ENCODE results near the gene CTNNA1. TPM values are rescaled to one million over a fixed set of nuclear protein-coding genes. Genes with fewer than 3 reads are reported as not detected.

Gene CTNNA1
- total and polyA plus RNA-seq, 2 donors (not counting 3 experiments of a cell fraction or from before 2014, with no cell fraction given): 156 to 394 TPM

DNA sequence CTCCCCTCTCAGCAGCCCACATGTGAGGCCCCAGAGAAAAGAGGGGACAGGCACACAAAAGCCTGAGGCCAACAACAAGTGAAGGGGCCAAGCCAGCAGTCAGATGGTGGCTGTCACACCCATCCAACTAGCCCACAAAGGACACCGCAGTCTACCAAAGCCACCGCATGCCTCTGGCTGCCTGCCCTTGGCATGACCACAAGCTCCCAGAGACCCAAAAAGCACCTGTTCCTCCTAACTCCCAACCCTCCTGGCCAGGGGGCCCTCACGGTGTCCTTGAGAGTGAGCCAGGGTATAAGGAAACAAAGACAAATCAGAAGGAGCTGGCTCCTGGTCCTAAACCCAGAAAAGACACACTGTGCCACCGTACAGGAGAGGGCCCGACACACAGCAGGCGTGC lies 199.7 kb downstream of the CTNNA1 start:
- ChIA-PET CTCF (interaction anchor here (0.8 to 1.9 kb wide), 14 partner anchors 10 to 310 kb away, joined by 3 to 9 read pairs (median 4); no protein-coding TSS in a partner anchor), POLR2A (no interaction called here)
- dilution Hi-C loops (cut with MboI; ENCODE audit: extremely low pct_ligation_motif_present, low sequenced_read_pairs): no loop called here
- Histone ChIP-seq H3K4me3 (replicated peaks in 1 of 3; ENCODE audit: insufficient read depth in 1 of 3, low read depth in 1 of 3, low read length in 3 of 3) (no peak overlapping the region), H3K9me3 (replicated peaks; ENCODE audit: control insufficient read depth, insufficient read depth, low read length) (no peaks in the 10 kb centered on the region), H4K20me1 (replicated peaks; ENCODE audit: control insufficient read depth, extremely low read depth, insufficient read depth, low read length) (no peaks in the 10 kb centered on the region), H3K27ac (ENCODE audit: insufficient read depth, low read depth, low read length) (no peak overlapping the region), H3K4me2 (ENCODE audit: insufficient read depth, low read length) (no peak overlapping the region), H3K4me1 (ENCODE audit: control insufficient read depth, extremely low read depth, insufficient read depth, low read length) (peaks cover 6% of the 10 kb centered on the region), H3K9ac (replicated peaks; ENCODE audit: extremely low read depth, insufficient read depth, low read length) (no peak overlapping the region), H2AFZ (ENCODE audit: low read depth, low read length) (no peak overlapping the region), H3K9me1 (replicated peaks; ENCODE audit: control insufficient read depth, extremely low read depth, insufficient read depth, low read length) (no peaks in the 10 kb centered on the region), H3K79me2 (ENCODE audit: control insufficient read depth, insufficient read depth, low read length) (no peaks in the 10 kb centered on the region), H3K27me3 (ENCODE audit: control insufficient read depth in 2 of 2, insufficient read depth in 2 of 2, low read length in 2 of 2) (no peaks in the 10 kb centered on the region), H3K36me3 (ENCODE audit: control insufficient read depth in 2 of 2, extremely low read depth in 1 of 2, insufficient read depth in 2 of 2, low read length in 2 of 2) (no peaks in the 10 kb centered on the region)
- FAIRE-seq: no peak
- intact Hi-C loops (cut with micrococcal nuclease): no loop called here
- BruUV-seq (replicated peaks): no TSS peak
- no peak for DNase-seq (ENCODE audit: low read depth, low spot score)
- no peak for TF ChIP-seq JUN (IDR thresholded peaks at IDR 0.05; ENCODE audit: borderline replicate concordance, insufficient read depth, insufficient read length, low read depth)
- TF ChIP-seq EZH2 (IDR thresholded peaks at IDR 0.05; ENCODE audit: borderline replicate concordance, low read depth, low read length, severe bottlenecking): no peak
- TF ChIP-seq MYC (IDR thresholded peaks at IDR 0.05; ENCODE audit: low read depth, low read length): no peak
- TF ChIP-seq FOS (IDR thresholded peaks at IDR 0.05; ENCODE audit: borderline replicate concordance, insufficient read depth, low read length): no peak
- TF ChIP-seq POLR2A (IDR thresholded peaks at IDR 0.05; ENCODE audit: low read depth, low read length): no peak
- TF ChIP-seq, protein P1, sequence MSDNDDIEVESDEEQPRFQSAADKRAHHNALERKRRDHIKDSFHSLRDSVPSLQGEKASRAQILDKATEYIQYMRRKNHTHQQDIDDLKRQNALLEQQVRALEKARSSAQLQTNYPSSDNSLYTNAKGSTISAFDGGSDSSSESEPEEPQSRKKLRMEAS (IDR thresholded peaks at IDR 0.05; ENCODE audit: insufficient read depth, insufficient read length): no peak
- no peak for TF ChIP-seq GATA2 (IDR thresholded peaks at IDR 0.05; ENCODE audit: insufficient read depth, insufficient read length, low read depth, low read length)
- TF ChIP-seq, protein P2, sequence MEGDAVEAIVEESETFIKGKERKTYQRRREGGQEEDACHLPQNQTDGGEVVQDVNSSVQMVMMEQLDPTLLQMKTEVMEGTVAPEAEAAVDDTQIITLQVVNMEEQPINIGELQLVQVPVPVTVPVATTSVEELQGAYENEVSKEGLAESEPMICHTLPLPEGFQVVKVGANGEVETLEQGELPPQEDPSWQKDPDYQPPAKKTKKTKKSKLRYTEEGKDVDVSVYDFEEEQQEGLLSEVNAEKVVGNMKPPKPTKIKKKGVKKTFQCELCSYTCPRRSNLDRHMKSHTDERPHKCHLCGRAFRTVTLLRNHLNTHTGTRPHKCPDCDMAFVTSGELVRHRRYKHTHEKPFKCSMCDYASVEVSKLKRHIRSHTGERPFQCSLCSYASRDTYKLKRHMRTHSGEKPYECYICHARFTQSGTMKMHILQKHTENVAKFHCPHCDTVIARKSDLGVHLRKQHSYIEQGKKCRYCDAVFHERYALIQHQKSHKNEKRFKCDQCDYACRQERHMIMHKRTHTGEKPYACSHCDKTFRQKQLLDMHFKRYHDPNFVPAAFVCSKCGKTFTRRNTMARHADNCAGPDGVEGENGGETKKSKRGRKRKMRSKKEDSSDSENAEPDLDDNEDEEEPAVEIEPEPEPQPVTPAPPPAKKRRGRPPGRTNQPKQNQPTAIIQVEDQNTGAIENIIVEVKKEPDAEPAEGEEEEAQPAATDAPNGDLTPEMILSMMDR (IDR thresholded peaks at IDR 0.05; ENCODE audit: extremely low read depth in 1 of 2, insufficient read depth in 1 of 2, low read depth in 1 of 2, low read length in 2 of 2): no peak
- no peak for TF ChIP-seq POLR2AphosphoS5 (IDR thresholded peaks at IDR 0.05; ENCODE audit: insufficient read depth, low read depth, low read length)

Data from endothelial cell of umbilical vein (primary cell).